Aorta (tissue), 5 donors: ENCODE data around the gene DPYSL3. TPM values are rescaled to one million over a fixed set of nuclear protein-coding genes. Genes with fewer than 3 reads are reported as not detected.

Experiments
- ATAC-seq: fragments of 200-7000 bp; cut with Tn5 transposase; one replicate; pipeline ENCODE4 v1.9.1; 2022; ENCODE audit warnings: moderate library complexity; ENCODE audit not compliant: low FRiP score
- DNase-seq, 2 donors: peaks; one replicate each; pipeline ENCODE4 v3.0.0-alpha.2; 2020
- H3K27ac ChIP-seq, 2 donors: one replicate each; pipeline ENCODE4 v1.5.1; 2013; ENCODE audit warnings: low read length in 2 of 2, mild to moderate bottlenecking in 2 of 2, moderate library complexity in 2 of 2, control low read depth in 1 of 2, inconsistent platforms in 1 of 2, low read depth in 1 of 2
- H3K27me3 ChIP-seq, 2 donors: one replicate each; pipeline ENCODE4 v1.6.1; 2013; ENCODE audit warnings: control low read depth in 1 of 2, low read length in 1 of 2, mild to moderate bottlenecking in 1 of 2, moderate library complexity in 1 of 2; ENCODE audit not compliant: insufficient read depth in 2 of 2, control insufficient read depth in 1 of 2
- H3K36me3 ChIP-seq, 2 donors: one replicate each; pipeline ENCODE4 v1.6.1; 2013; ENCODE audit warnings: control low read depth in 1 of 2, low read length in 1 of 2, mild to moderate bottlenecking in 1 of 2; ENCODE audit not compliant: insufficient read depth in 2 of 2, control insufficient read depth in 1 of 2
- H3K4me1 ChIP-seq, 2 donors: one replicate each; pipeline ENCODE4 v1.6.1; 2013; ENCODE audit warnings: low read length in 2 of 2, control low read depth in 1 of 2, mild to moderate bottlenecking in 1 of 2, moderate library complexity in 1 of 2; ENCODE audit not compliant: insufficient read depth in 2 of 2, control insufficient read depth in 1 of 2
- H3K4me3 ChIP-seq, 2 donors: one replicate each; pipeline ENCODE4 v1.5.1; 2013; ENCODE audit warnings: low read length in 2 of 2, control low read depth in 1 of 2, mild to moderate bottlenecking in 1 of 2
- H3K9me3 ChIP-seq: one replicate; pipeline ENCODE4 v1.6.1; 2013; ENCODE audit warnings: mild to moderate bottlenecking, low read length; ENCODE audit not compliant: control insufficient read depth
- WGBS, 2 donors: extraction: QIAGEN DNeasy Blood & Tissue Kit; methylation state at CpG; one replicate each; pipeline ENCODE4 v1.1.7; 2013; 5-methylcytosine and 5-hydroxymethylcytosine counted together
- intact Hi-C, 2 donors: fragments of 100-400 bp; cut with DNase I; formaldehyde crosslinking; loops; one replicate each; pipeline versions ENCODE4 v1.14.2 to v1.15.0; 2022
- polyA plus RNA-seq, 2 donors: library from polyadenylated mRNA; stranded (reverse); fragments of 200-250 nt; gene quantifications; one replicate each; pipeline ENCODE4 v1.2.3, GENCODE V29; 2013
- total RNA-seq, 2 donors: library from RNA; stranded (reverse); fragmentation: NEBNext Ultra II Directional; extraction: Animal tissue kit (Norgen Biotek cat#: 25700); gene quantifications; one replicate each; pipeline ENCODE4 v1.2.1, GENCODE V29; 2021
- donor health status: healthy with polysubstance abuse.
- donor health status: Bipolar disorder and iron deficiency.
- donor health status: DM: no; HTN: no; CAD: no.
- donor health status: DM: no; HTN: no; CAD: no.
- donor health status: DM: yes; HTN: yes; CAD: no.

Gene DPYSL3
- total and polyA plus RNA-seq, 4 donors, result 85.1 to 344 (median 195) TPM

GRCh38 chr5:147359101-147359500 lies 150.8 kb downstream of the DPYSL3 start:
- Histone ChIP-seq H3K4me1 (peaks cover 0 to 2% of the 10 kb centered on the region in 2 donors), H3K27ac (no peak overlapping the region), H3K4me3 (no peak overlapping the region), H3K27me3 (no peaks in the 10 kb centered on the region), H3K36me3 (peaks cover 0 to 3% of the 10 kb centered on the region in 2 donors), H3K9me3 (no peaks in the 10 kb centered on the region)
- 3 to 4% methylated on average over 1 of the region's 1 CpG for WGBS, 2 donors
- no peak for DNase-seq
- ATAC-seq, result no peak
- intact Hi-C loops, result no loop called here

- Histone ChIP-seq H3K27ac (no peak overlapping the region), H3K4me3 (no peak overlapping the region), H3K9me3 (no peaks in the 10 kb centered on the region), H3K27me3 (no peaks in the 10 kb centered on the region), H3K36me3 (peaks cover 0 to 3% of the 10 kb centered on the region in 2 donors), H3K4me1 (no peaks in the 10 kb centered on the region)
- intact Hi-C loops, result no loop called here
- 75 to 83% methylated on average over 2 of the region's 2 CpGs for WGBS, 2 donors
- ATAC-seq (no peak), DNase-seq (no peak)
Observed at GRCh38 chr5:147349241-147349640, 160.6 kb downstream of the DPYSL3 start.

DNA sequence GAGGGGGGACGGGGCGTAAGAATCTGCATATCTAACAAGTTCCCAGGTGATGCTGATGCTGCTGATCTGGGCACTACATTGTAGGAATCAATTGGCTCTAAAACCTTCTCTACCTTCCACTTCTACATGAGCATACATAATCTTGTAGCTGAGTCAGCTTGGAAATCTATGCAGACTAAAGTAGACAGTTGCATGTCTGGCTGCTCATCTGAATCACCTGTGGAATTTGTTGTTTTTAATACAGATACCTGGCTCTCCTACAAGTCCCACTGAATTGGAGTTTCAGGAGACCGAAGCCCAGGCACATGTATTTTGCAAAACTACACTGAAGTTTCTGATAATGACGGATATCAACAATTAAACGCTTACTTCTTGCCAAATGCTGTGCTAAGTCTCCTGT lies 161.4 kb downstream of the DPYSL3 start:
- ATAC-seq (no peak), DNase-seq (no peak)
- peaks cover 0 to 3% of the 10 kb centered on the region in 2 donors for H3K36me3 ChIP-seq
- H3K4me3 ChIP-seq, result no peak overlapping the region
- intact Hi-C loops, result no loop called here
- H3K4me1 ChIP-seq, result no peaks in the 10 kb centered on the region
- no peaks in the 10 kb centered on the region for H3K27me3 ChIP-seq
- H3K27ac ChIP-seq, result no peak overlapping the region
- H3K9me3 ChIP-seq, result no peaks in the 10 kb centered on the region
- WGBS, 2 donors, result 95 to 98% methylated on average over 5 of the region's 5 CpGs

GRCh38 chr5:147348046-147348445 lies 161.8 kb downstream of the DPYSL3 start:
- WGBS, 2 donors, result 55 to 56% methylated on average over 2 of the region's 2 CpGs
- no peak for DNase-seq

GRCh38 chr5:147346006-147346561 lies 163.8 kb downstream of the DPYSL3 start:
- intact Hi-C loops, result no loop called here
- 83% methylated on average over 5 of the region's 5 CpGs for WGBS, 2 donors
- ATAC-seq (no peak), DNase-seq (no peak)
- Histone ChIP-seq H3K4me3 (no peak overlapping the region), H3K36me3 (peaks cover 0 to 3% of the 10 kb centered on the region in 2 donors), H3K9me3 (no peaks in the 10 kb centered on the region), H3K27me3 (no peaks in the 10 kb centered on the region), H3K4me1 (no peaks in the 10 kb centered on the region), H3K27ac (no peak overlapping the region)

More at GRCh38 chr5:147348046-147348445, 161.8 kb downstream of the DPYSL3 start:
- intact Hi-C loops, result no loop called here
- Histone ChIP-seq H3K4me1 (no peaks in the 10 kb centered on the region), H3K36me3 (peaks cover 0 to 3% of the 10 kb centered on the region in 2 donors), H3K27me3 (no peaks in the 10 kb centered on the region), H3K27ac (no peak overlapping the region), H3K9me3 (no peaks in the 10 kb centered on the region), H3K4me3 (no peak overlapping the region)
- no peak for ATAC-seq

GRCh38 chr5:147344861-147345260 lies 165.0 kb downstream of the DPYSL3 start:
- intact Hi-C loops, result no loop called here
- Histone ChIP-seq H3K9me3 (no peaks in the 10 kb centered on the region), H3K36me3 (peaks cover 0 to 3% of the 10 kb centered on the region in 2 donors), H3K27me3 (no peaks in the 10 kb centered on the region), H3K27ac (no peak overlapping the region), H3K4me1 (no peaks in the 10 kb centered on the region), H3K4me3 (no peak overlapping the region)
- DNase-seq, result no peak
- 28 to 49% methylated on average over 1 of the region's 1 CpG for WGBS, 2 donors
- ATAC-seq, result no peak

- Histone ChIP-seq H3K4me1 (no peaks in the 10 kb centered on the region), H3K27ac (no peak overlapping the region), H3K4me3 (no peak overlapping the region), H3K9me3 (no peaks in the 10 kb centered on the region), H3K27me3 (no peaks in the 10 kb centered on the region), H3K36me3 (no peaks in the 10 kb centered on the region)
- DNase-seq (no peak), ATAC-seq (no peak)
- intact Hi-C loops, result no loop called here
Observed at GRCh38 chr5:147341345-147341744, 168.5 kb downstream of the DPYSL3 start.

GRCh38 chr5:147340941-147341340 lies 168.9 kb downstream of the DPYSL3 start:
- intact Hi-C loops, result no loop called here
- Histone ChIP-seq H3K4me1 (no peaks in the 10 kb centered on the region), H3K36me3 (no peaks in the 10 kb centered on the region), H3K27ac (no peak overlapping the region), H3K4me3 (no peak overlapping the region), H3K9me3 (no peaks in the 10 kb centered on the region), H3K27me3 (no peaks in the 10 kb centered on the region)
- DNase-seq (no peak), ATAC-seq (no peak)
- WGBS, 2 donors, result 86 to 91% methylated on average over 1 of the region's 1 CpG
